ENCODE results near the gene BAG5. TPM values are rescaled to one million over a fixed set of nuclear protein-coding genes. Genes with fewer than 3 reads are reported as not detected.

BAG5 gene
- total and polyA plus RNA-seq, 2 experiments from 2014 or later: 25.8 to 28.6 TPM

DNA sequence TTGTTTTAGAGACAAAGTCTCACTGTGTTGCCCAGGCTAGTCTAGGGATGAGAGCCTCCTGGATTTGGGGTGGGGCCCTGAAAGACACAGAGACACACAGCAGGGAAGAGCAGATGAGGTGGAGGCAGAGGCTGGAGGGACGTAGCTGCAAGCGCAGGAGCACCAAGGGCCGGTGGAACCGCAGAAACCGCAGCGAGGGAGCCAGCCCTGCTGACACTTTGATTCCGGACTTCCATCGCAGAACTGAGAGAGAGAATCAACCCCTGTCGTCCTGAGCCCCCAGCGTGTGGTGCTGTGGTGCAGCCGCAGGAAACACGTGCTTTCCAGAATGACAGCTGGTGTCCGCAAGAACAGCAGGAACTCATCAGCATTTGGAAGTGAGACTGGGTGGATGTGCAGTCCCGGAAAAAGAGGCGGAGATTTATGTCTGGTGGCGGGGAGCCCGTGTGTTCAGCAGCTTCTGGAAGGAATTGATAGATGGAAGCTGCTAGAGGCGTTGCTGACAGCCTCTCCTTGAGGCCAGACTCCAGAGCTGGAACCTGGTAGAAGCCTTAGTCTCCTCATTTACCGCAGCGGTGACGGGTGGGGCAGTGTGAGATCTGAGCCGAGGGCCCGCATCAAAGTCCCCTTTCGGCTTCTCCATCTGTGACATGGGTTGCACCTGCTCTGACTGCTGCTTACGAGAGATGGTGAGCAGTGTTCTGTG, 44.7 kb upstream of the BAG5 start:
- in situ Hi-C loops (cut with MboI): no loop called here
- Histone ChIP-seq H3K27ac (no peak overlapping the region), H3K4me3 (peak overlapping the region; percentile 51), H3K9ac (no peak overlapping the region), H2AFZ (0 out of 2 replicates have a peak overlapping the region, but pooled peaks have one; percentile 10), H3K9me3 (ENCODE audit: low read depth) (no peaks in the 10 kb centered on the region), H3F3A (ENCODE audit: insufficient read depth) (peaks cover 4% of the 10 kb centered on the region; the same call in 1 of the 2 replicates), H3K4me1 (ENCODE audit: insufficient read depth) (peaks cover 13% of the 10 kb centered on the region), H3K36me3 (ENCODE audit: low read depth) (no peaks in the 10 kb centered on the region), H3K79me2 (ENCODE audit: insufficient read depth) (no peaks in the 10 kb centered on the region), H3K27me3 (replicated peaks; ENCODE audit: insufficient read depth) (no peaks in the 10 kb centered on the region), H3K4me2 (ENCODE audit: unreplicated experiment) (peak overlapping the region; percentile 62), H4K20me1 (ENCODE audit: insufficient read depth) (no peaks in the 10 kb centered on the region), H3K9me2 (ENCODE audit: insufficient read depth) (no peaks in the 10 kb centered on the region)
- WGBS, 2 experiments (ENCODE audit: low coverage in 1 of 2, low lambda C conversion rate in 2 of 2, missing lambda C conversion rate in 2 of 2): 0 to 2% methylated on average over 25 of the region's 25 CpGs
- DNase-seq: peak; percentile 87
- no peak for TF ChIP-seq EZH2phosphoT487 (IDR thresholded peaks at IDR 0.05; ENCODE audit: insufficient read depth, low read depth)
- TF ChIP-seq EZH2 (IDR thresholded peaks at IDR 0.05; ENCODE audit: insufficient read depth, poor library complexity, severe bottlenecking): no peak

DNA sequence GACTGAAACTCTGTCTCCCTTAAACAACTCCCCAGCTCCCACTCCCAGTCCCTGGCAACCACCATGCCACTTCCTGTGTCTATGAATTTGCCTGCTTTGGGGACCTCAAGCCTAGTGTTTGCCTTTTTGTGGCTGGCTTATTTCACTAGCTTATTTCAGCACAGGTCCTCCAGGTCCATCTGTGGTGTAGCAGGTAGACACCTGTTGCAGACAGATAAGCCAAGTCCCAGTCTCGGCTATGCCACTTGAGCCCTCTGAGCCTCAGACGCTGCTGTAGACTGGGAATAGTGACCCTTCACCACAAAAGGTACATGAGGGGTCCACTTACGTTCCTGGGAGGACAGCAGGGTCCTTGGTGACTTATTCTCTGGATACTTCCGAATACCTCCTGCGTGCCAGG, 42.2 kb upstream of the BAG5 start:
- peaks cover 4% of the 10 kb centered on the region; the same call in 1 of the 2 replicates for H3F3A ChIP-seq (ENCODE audit: insufficient read depth)
- TF ChIP-seq EZH2 (IDR thresholded peaks at IDR 0.05; ENCODE audit: insufficient read depth, poor library complexity, severe bottlenecking) (no peak), EZH2phosphoT487 (IDR thresholded peaks at IDR 0.05; ENCODE audit: insufficient read depth, low read depth) (no peak)
- no peak overlapping the region for H3K4me3 ChIP-seq
- no peak overlapping the region for H3K27ac ChIP-seq
- in situ Hi-C loops (cut with MboI): no loop called here
- H3K27me3 ChIP-seq (replicated peaks; ENCODE audit: insufficient read depth): no peaks in the 10 kb centered on the region
- no peak overlapping the region for H2AFZ ChIP-seq
- no peaks in the 10 kb centered on the region for H3K36me3 ChIP-seq (ENCODE audit: low read depth)
- no peaks in the 10 kb centered on the region for H3K9me2 ChIP-seq (ENCODE audit: insufficient read depth)
- H3K79me2 ChIP-seq (ENCODE audit: insufficient read depth): no peaks in the 10 kb centered on the region
- WGBS, 2 experiments (ENCODE audit: low coverage in 1 of 2, low lambda C conversion rate in 2 of 2, missing lambda C conversion rate in 2 of 2): 96 to 97% methylated on average over 5 of the region's 5 CpGs
- no peak overlapping the region for H3K9ac ChIP-seq
- peaks cover 13% of the 10 kb centered on the region for H3K4me1 ChIP-seq (ENCODE audit: insufficient read depth)
- H4K20me1 ChIP-seq (ENCODE audit: insufficient read depth): no peaks in the 10 kb centered on the region
- H3K4me2 ChIP-seq (ENCODE audit: unreplicated experiment): no peak overlapping the region
- no peak for DNase-seq
- H3K9me3 ChIP-seq (ENCODE audit: low read depth): no peaks in the 10 kb centered on the region

DNA sequence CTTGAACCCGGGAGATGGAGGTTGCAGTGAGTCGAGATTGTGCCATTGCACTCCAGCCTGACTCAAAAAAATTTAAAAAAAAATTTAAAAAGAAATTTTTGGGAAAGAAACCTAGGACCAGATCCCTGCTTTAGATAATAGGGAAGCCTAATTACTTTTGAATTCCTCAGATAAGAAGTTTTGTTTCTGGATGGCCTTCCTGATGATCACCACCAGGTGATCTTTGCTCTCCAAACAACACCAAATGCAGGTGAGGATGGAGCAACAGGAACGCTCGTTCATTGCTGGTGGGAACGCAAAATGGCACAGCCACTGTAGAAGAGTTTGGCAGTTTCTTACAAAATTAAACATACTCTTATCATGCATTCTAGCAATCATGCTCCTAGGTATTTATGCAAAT, 38.0 kb upstream of the BAG5 start:
- Histone ChIP-seq H3K9me2 (ENCODE audit: insufficient read depth) (no peaks in the 10 kb centered on the region), H3K9ac (no peak overlapping the region), H3K79me2 (ENCODE audit: insufficient read depth) (no peaks in the 10 kb centered on the region), H3K4me1 (ENCODE audit: insufficient read depth) (peaks cover 12% of the 10 kb centered on the region), H3F3A (ENCODE audit: insufficient read depth) (peaks cover 15% of the 10 kb centered on the region), H3K4me3 (no peak overlapping the region), H2AFZ (no peak overlapping the region), H3K4me2 (ENCODE audit: unreplicated experiment) (no peak overlapping the region), H3K36me3 (ENCODE audit: low read depth) (no peaks in the 10 kb centered on the region), H3K27me3 (replicated peaks; ENCODE audit: insufficient read depth) (no peaks in the 10 kb centered on the region), H3K9me3 (ENCODE audit: low read depth) (no peaks in the 10 kb centered on the region), H4K20me1 (ENCODE audit: insufficient read depth) (no peaks in the 10 kb centered on the region), H3K27ac (no peak overlapping the region)
- whole genome bisulfite sequencing, 2 experiments (ENCODE audit: low coverage in 1 of 2, low lambda C conversion rate in 2 of 2, missing lambda C conversion rate in 2 of 2): 88 to 92% methylated on average over 5 of the region's 5 CpGs
- in situ Hi-C loops (cut with MboI): no loop called here
- DNase-seq: no peak
- TF ChIP-seq EZH2phosphoT487 (IDR thresholded peaks at IDR 0.05; ENCODE audit: insufficient read depth, low read depth): no peak
- TF ChIP-seq EZH2 (IDR thresholded peaks at IDR 0.05; ENCODE audit: insufficient read depth, poor library complexity, severe bottlenecking): no peak

DNA sequence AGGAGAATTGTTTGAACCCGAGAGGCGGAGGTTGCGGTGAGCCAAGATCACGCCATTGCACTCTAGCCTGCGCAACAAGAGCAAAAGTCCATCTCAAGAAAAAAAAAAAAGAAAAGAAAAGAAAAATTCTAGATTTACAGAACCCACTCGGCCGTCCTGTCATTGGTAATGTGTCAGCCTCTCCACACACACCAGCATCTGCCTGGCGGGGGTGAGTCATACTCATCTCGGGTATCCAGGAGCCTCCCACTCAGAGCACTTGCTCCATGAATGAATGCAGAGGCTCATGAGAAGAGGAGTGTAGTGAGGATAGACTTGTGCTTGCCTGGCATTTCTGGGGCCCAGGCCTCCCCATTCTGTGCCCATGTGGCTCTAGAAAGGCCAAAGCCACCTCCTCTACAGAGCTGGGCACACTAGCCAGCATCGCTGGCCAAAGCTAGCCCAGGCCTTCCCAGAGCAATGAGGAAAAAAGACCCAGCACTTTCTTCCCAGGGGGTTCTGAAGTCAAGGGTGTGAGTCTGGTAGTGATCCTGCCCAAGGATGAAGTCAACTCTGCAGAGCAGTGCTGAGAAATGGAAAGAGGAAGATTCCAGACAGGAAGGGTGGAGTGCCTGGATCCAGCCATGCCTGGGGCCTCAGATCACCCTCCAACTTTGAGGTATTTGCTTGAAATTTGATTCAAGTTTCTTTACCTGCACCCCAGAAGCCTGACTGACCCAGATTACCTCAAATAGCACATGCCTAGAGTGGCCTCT, 35.3 kb upstream of the BAG5 start:
- TF ChIP-seq EZH2 (IDR thresholded peaks at IDR 0.05; ENCODE audit: insufficient read depth, poor library complexity, severe bottlenecking) (no peak), EZH2phosphoT487 (IDR thresholded peaks at IDR 0.05; ENCODE audit: insufficient read depth, low read depth) (no peak)
- peak overlapping the region; percentile 59 for H3K4me2 ChIP-seq (ENCODE audit: unreplicated experiment)
- H3F3A ChIP-seq (ENCODE audit: insufficient read depth): peaks cover 35% of the 10 kb centered on the region
- 38 to 39% methylated on average over 10 of the region's 10 CpGs for WGBS, 2 experiments (ENCODE audit: low coverage in 1 of 2, low lambda C conversion rate in 2 of 2, missing lambda C conversion rate in 2 of 2)
- H3K9me3 ChIP-seq (ENCODE audit: low read depth): no peaks in the 10 kb centered on the region
- no peaks in the 10 kb centered on the region for H3K9me2 ChIP-seq (ENCODE audit: insufficient read depth)
- in situ Hi-C loops (cut with MboI): no loop called here
- DNase-seq: peak; percentile 97
- peaks cover 32% of the 10 kb centered on the region for H3K4me1 ChIP-seq (ENCODE audit: insufficient read depth)
- H3K4me3 ChIP-seq: no peak overlapping the region
- peak overlapping the region; percentile 56 for H3K27ac ChIP-seq
- H4K20me1 ChIP-seq (ENCODE audit: insufficient read depth): no peaks in the 10 kb centered on the region
- no peak overlapping the region for H3K9ac ChIP-seq
- H3K27me3 ChIP-seq (replicated peaks; ENCODE audit: insufficient read depth): no peaks in the 10 kb centered on the region
- H2AFZ ChIP-seq: no peak overlapping the region
- H3K36me3 ChIP-seq (ENCODE audit: low read depth): no peaks in the 10 kb centered on the region
- H3K79me2 ChIP-seq (ENCODE audit: insufficient read depth): 0 out of 2 replicates have a peak, but pooled peaks cover under 1% of the 10 kb centered on the region
